Coronary artery (tissue), 2 donors: ENCODE data around the gene RRBP1.

Source experiments
- DNase-seq: peaks from one replicate; pipeline ENCODE4 v3.0.0-alpha.2; 2017; ENCODE audit warnings: low spot score
- H3K27ac ChIP-seq, 2 donors: fragments of 200-600 bp; sonication (generic); one replicate each; pipeline ENCODE4 v1.5.1; 2016 to 2019
- H3K4me3 ChIP-seq: fragments of 200-600 bp; sonication (generic); 2 replicates; pipeline ENCODE4 v1.5.1; 2016; ENCODE audit warnings: mild to moderate bottlenecking, moderate library complexity
- TF ChIP-seq, protein P1 (sequence below): fragments of 200-600 bp; sonication (generic); IDR thresholded peaks from one replicate; pipeline ENCODE4 v1.5.1; 2019; ENCODE audit warnings: antibody characterized with exemption

Gene RRBP1

GRCh38 chr20:17640875-17641378 lies 41.1 kb downstream of the RRBP1 start:
- no peak overlapping the region for H3K4me3 ChIP-seq
- TF ChIP-seq, protein P1, sequence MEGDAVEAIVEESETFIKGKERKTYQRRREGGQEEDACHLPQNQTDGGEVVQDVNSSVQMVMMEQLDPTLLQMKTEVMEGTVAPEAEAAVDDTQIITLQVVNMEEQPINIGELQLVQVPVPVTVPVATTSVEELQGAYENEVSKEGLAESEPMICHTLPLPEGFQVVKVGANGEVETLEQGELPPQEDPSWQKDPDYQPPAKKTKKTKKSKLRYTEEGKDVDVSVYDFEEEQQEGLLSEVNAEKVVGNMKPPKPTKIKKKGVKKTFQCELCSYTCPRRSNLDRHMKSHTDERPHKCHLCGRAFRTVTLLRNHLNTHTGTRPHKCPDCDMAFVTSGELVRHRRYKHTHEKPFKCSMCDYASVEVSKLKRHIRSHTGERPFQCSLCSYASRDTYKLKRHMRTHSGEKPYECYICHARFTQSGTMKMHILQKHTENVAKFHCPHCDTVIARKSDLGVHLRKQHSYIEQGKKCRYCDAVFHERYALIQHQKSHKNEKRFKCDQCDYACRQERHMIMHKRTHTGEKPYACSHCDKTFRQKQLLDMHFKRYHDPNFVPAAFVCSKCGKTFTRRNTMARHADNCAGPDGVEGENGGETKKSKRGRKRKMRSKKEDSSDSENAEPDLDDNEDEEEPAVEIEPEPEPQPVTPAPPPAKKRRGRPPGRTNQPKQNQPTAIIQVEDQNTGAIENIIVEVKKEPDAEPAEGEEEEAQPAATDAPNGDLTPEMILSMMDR: no peak
- H3K27ac ChIP-seq: peak overlapping the region in 1 of 2 donors; percentile 39
- no peak for DNase-seq

DNA sequence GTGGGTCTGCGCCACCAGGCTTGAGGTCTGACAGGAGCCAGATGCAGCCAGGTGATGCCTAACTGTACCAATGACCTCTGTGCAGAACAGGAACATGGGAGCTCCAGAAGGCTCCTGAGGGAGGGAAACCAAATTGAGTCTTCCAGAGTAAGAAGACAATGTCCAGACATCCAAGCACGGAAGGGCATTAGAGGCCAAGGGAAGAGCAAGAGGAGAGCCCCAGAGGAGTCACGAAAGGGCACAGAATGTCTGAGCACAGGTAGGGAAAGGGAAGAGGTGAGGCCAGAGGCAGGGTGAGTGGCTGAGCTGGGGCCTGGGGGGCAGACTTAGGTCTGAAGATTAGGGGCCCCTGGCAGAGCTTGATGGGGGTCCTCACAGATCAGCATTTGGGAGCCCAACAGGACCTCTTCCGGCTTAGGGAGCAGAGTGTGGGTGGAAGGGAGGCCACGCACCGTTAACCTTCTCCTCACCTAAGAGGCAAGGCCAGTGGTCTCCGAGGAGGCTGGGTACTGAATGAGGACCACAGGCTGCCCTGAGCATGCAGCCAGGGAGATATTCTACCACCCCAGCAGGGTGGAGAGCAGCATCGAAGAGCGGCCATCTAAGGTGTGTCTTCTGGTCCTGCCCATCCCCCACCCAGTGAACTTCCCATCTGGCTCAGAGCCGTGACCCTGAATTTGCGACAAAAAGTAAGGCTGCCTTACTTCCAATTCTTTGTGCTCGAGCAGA lies 41.7 kb downstream of the RRBP1 start:
- H3K27ac ChIP-seq: no peak overlapping the region
- TF ChIP-seq, protein P1: no peak
- no peak for DNase-seq
- H3K4me3 ChIP-seq: no peak overlapping the region

DNA sequence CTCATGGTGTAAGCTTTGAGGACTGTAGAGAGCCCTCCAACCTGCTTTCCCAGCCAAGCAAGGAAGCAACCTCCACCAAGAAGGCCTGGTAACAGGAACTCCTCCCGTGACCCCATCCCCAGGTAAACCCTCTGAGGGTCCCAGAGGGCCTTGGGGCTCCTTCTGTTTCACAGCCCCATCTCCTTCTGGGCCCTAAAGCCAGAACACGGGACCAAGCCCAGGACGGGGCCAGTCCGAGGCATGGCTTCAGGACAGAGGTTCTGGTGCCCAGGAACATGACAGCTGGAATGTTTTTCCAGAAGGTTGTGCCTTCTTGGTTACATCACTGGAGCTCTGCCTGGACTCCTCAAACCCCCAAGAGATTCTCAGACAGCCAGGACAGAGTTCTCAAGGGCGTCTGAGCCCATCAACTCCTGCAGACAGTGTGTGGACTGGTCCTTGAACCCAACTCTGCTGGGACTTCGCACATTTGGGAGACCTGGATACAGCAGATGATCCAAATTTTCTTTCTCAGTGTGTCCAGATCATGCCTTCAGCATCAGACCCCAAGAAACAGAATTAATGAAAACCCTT lies 43.1 kb downstream of the RRBP1 start:
- no peak overlapping the region for H3K27ac ChIP-seq
- TF ChIP-seq, protein P1: no peak
- H3K4me3 ChIP-seq: no peak overlapping the region
- DNase-seq: no peak

DNA sequence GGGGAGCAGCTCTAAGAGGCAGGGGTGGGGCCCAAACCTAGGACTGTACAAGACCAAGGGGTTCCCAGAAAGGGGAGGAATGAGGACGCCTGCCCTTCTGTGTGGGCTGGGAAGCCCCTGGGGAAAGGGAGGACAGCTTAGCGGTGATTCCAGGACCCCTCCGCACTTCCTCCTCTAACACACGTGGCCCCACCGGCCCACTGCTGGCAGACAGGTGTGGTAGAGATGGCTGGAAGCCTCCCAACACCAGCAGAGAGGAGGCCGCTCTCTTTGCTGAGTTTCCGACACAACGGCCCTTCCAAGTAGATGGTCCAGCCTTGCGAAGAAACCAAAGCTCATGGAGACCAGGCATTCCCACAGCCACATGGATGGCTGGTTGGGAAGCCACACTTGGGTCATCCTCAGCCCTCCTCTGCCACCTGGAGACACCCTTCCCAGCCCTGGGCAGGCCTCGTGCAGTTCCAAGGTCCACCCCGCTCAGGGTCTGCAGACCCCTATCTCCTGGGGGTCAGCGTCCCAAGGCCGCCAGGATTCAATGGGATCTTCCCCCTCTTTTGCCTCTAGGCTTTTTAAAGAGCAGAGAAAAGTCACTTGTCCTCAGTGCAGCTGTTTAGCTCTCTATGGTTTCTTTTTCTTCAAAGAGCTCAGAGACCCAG lies 43.9 kb downstream of the RRBP1 start:
- Histone ChIP-seq H3K27ac (peak overlapping the region in 1 of 2 donors; percentile 81), H3K4me3 (no peak overlapping the region)
- TF ChIP-seq, protein P1: no peak
- no peak for DNase-seq

- Histone ChIP-seq H3K27ac (peak overlapping the region in 1 of 2 donors; percentile 81), H3K4me3 (no peak overlapping the region)
- no peak for DNase-seq
- TF ChIP-seq, protein P1: no peak
Measured at GRCh38 chr20:17637413-17637780, 44.6 kb downstream of the RRBP1 start.

DNA sequence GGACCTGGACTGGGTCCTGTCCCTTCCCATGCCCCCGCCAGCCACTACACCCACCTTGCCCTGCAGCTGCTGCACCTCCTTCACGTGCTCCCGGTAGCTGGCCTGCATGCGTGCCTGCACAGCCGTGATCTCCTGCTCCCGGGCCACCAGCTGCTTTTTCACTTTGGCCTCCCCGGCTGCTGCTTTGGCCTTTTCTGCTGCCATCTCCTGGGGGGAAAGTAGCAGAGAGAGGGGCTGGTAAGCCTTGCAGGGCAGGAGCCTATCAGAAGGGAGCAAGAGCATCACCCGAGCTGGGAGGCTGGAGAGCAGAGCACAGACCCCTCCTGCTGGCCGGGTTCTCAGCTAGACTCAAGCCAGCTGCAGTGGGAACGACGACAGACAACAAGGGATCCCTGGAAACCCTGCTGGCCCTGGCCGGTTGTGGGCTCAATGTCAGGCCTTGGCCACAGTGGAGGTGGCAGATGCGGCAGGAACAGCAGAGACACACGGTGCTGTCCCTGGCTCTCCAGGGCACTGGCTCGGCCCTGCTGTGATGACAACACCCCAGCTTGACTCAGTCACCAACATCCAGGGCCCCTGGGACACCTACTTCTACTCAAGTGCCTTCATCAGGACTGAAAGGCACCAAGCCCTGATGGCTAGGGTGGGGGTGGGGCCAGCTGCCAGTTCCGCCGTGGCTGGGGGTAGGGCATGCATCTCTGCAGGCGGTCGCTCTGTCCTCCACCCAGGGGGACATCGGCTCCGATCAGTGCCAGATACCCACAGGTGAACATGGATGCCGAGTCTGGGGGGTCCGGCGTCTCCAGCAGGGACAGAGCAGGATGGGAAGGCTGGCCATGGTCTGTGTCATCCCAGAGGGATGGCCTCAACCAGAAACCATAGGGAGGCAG lies 45.3 kb downstream of the RRBP1 start:
- Histone ChIP-seq H3K4me3 (no peak overlapping the region), H3K27ac (peak overlapping the region in 1 of 2 donors; percentile 81)
- TF ChIP-seq, protein P1: no peak
- no peak for DNase-seq
